Measurements from ENCODE around the gene GSTA2. TPM values are rescaled to one million over a fixed set of nuclear protein-coding genes. Genes with fewer than 3 reads are reported as not detected.

The GSTA2 gene
- total RNA-seq, 1 experiment from 2014 or later = not detected

DNA sequence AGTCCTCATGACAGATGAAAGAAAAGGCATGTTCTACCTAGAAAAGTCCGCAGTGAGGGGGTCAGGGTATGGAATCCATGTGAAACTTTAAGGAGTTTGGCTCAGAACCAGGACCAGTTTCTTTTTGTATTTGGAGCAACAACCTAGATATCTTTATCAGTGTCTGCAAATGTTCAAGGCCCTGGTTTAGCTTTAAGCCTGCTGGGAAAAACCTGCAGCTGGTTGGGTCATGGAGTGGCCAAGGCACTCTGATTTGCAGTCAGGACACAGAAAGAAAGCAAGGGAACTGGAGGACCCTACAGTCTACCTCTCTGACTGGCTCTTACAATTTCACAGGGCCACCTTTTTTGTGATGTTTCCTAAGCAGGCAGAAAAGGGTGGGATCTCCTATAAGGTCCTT is 33.7 kb downstream of the GSTA2 start:
- Histone ChIP-seq H2BK15ac (ENCODE audit: low read depth, low read length) (no peak overlapping the region), H4K5ac (ENCODE audit: insufficient read length, low read depth, low read length) (no peak overlapping the region), H3K23ac (ENCODE audit: insufficient read length, low read depth, low read length) (no peak overlapping the region), H2AFZ (ENCODE audit: low read length) (no peak overlapping the region), H3K23me2 (ENCODE audit: insufficient read length, low read depth, low read length, poor library complexity, severe bottlenecking) (no peaks in the 10 kb centered on the region), H3K27ac (ENCODE audit: insufficient read length, low read depth, low read length) (no peak overlapping the region), H4K91ac (ENCODE audit: insufficient read length, low read depth, low read length) (no peak overlapping the region), H3K4ac (ENCODE audit: low read depth, low read length) (no peak overlapping the region), H2BK12ac (ENCODE audit: insufficient read length, low read depth, low read length) (no peak overlapping the region), H3K79me2 (ENCODE audit: insufficient read depth, low read length) (no peaks in the 10 kb centered on the region), H2BK5ac (ENCODE audit: insufficient read length, low read length) (no peak overlapping the region), H3K56ac (ENCODE audit: insufficient read length, low read depth, low read length) (no peak overlapping the region), H2BK120ac (ENCODE audit: low read depth, low read length, poor library complexity, severe bottlenecking) (no peak overlapping the region), H3K79me1 (ENCODE audit: insufficient read depth, low read depth, low read length, poor library complexity, severe bottlenecking) (no peaks in the 10 kb centered on the region), H4K8ac (replicated peaks; ENCODE audit: insufficient read length, low read depth, low read length) (no peak overlapping the region), H2AK5ac (ENCODE audit: insufficient read length, low read length) (no peak overlapping the region), H2BK20ac (ENCODE audit: low read depth, low read length, poor library complexity, severe bottlenecking) (no peak overlapping the region), H3K9me3 (ENCODE audit: control insufficient read depth, low read depth, low read length) (no peaks in the 10 kb centered on the region), H3K18ac (ENCODE audit: insufficient read length, low read depth, low read length) (no peak overlapping the region), H3T11ph (ENCODE audit: low read length) (no peak overlapping the region), H3K4me2 (ENCODE audit: insufficient read depth, insufficient read length, low read length) (no peak overlapping the region), H4K20me1 (ENCODE audit: control insufficient read depth, insufficient read depth, insufficient read length) (no peaks in the 10 kb centered on the region), H3K9ac (ENCODE audit: extremely low read depth, insufficient read length, low read length) (no peak overlapping the region), H3K14ac (ENCODE audit: insufficient read depth, low read length) (no peak overlapping the region), H3K27me3 (ENCODE audit: insufficient read depth, low read length) (no peaks in the 10 kb centered on the region), H3K4me1 (ENCODE audit: insufficient read depth, low read length) (peaks cover 2% of the 10 kb centered on the region; the same call in 1 of the 2 replicates)
- TF ChIP-seq, protein P1, sequence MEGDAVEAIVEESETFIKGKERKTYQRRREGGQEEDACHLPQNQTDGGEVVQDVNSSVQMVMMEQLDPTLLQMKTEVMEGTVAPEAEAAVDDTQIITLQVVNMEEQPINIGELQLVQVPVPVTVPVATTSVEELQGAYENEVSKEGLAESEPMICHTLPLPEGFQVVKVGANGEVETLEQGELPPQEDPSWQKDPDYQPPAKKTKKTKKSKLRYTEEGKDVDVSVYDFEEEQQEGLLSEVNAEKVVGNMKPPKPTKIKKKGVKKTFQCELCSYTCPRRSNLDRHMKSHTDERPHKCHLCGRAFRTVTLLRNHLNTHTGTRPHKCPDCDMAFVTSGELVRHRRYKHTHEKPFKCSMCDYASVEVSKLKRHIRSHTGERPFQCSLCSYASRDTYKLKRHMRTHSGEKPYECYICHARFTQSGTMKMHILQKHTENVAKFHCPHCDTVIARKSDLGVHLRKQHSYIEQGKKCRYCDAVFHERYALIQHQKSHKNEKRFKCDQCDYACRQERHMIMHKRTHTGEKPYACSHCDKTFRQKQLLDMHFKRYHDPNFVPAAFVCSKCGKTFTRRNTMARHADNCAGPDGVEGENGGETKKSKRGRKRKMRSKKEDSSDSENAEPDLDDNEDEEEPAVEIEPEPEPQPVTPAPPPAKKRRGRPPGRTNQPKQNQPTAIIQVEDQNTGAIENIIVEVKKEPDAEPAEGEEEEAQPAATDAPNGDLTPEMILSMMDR (conservative IDR thresholded peaks at IDR 0.05) = no peak
- H3K9me3 Mint-ChIP-seq = no peaks in the 10 kb centered on the region
- H3K4me3 Mint-ChIP-seq = no peak overlapping the region
- H3K27ac Mint-ChIP-seq = no peak overlapping the region
- no CpG with 5 or more reads among the region's 1 CpG for WGBS (ENCODE audit: extremely low coverage, insufficient read length, low lambda C conversion rate)
- no peak for DNase-seq
- H3K4me1 Mint-ChIP-seq = peaks cover 40 to 46% of the 10 kb centered on the region in 2 experiments
- no peaks in the 10 kb centered on the region; a peak in 2 of 7 replicates for H3K36me3 Mint-ChIP-seq (ENCODE audit: insufficient read depth in 1 of 3, low read depth in 3 of 3)
- peaks cover 10% of the 10 kb centered on the region; the same call in 1 of the 2 replicates for H3K27me3 Mint-ChIP-seq (ENCODE audit: low read depth)
